SK-N-DZ (cell line): ENCODE data around the gene UBTD1.

Experiments
- DNase-seq: peaks from one replicate; pipeline ENCODE4 v3.0.0-alpha.2; 2015; ENCODE audit warnings: low spot score

UBTD1 gene

GRCh38 chr10:97618285-97618684, 119.6 kb downstream of the UBTD1 start:
- DNase-seq: no peak

GRCh38 chr10:97618733-97619132, 120.0 kb downstream of the UBTD1 start:
- no peak for DNase-seq
